Stomach (tissue), 4 donors: ENCODE measurements around the gene RNPEPL1.

Experiments used
- CTCF ChIP-seq, 7 experiments: fragments of 450-650 bp in 4 of 7; fragments of 200-600 bp in 3 of 7; sonication (generic) in 3 of 7; IDR thresholded peaks; one replicate each; pipeline ENCODE4 v1.5.1; 2016 to 2019; ENCODE audit warnings: antibody characterized with exemption in 7 of 7, control low read depth in 2 of 7, mild to moderate bottlenecking in 1 of 7
- EP300 ChIP-seq: sonication (generic); formaldehyde crosslinking; IDR thresholded peaks from one replicate; pipeline ENCODE4 v1.6.1; 2017; ENCODE audit warnings: antibody characterized with exemption
- POLR2A ChIP-seq, 4 donors: fragments of 450-650 bp; IDR thresholded peaks; one replicate each; pipeline ENCODE4 v1.6.1; 2016; ENCODE audit warnings: antibody characterized with exemption in 4 of 4, control low read depth in 2 of 4, mild to moderate bottlenecking in 1 of 4, moderate library complexity in 1 of 4
- POLR2AphosphoS5 ChIP-seq, 3 donors: sonication (generic); formaldehyde crosslinking; IDR thresholded peaks; one replicate each; pipeline ENCODE4 v1.6.1; 2016; ENCODE audit warnings: antibody characterized with exemption in 3 of 3

- no peak for TF ChIP-seq POLR2A (IDR thresholded peaks at IDR 0.05)
- no peak for TF ChIP-seq CTCF (IDR thresholded peaks at IDR 0.05)
- TF ChIP-seq EP300 = no peak
- TF ChIP-seq POLR2AphosphoS5 (IDR thresholded peaks at IDR 0.05) = no peak
Observed at GRCh38 chr2:240613781-240614180, 45.5 kb downstream of the RNPEPL1 start.
